B cell (primary cell): ENCODE measurements around the gene COL5A1.

Experiments used
- CTCF ChIP-seq: fragments of 200-600 bp; IDR thresholded peaks from one replicate; pipeline ENCODE4 v1.8.0; 2022; ENCODE audit warnings: antibody characterized with exemption, mild to moderate bottlenecking
- EZH2 ChIP-seq: IDR thresholded peaks from 2 replicates; pipeline ENCODE4 v1.6.1; 2012; ENCODE audit warnings: borderline replicate concordance, low read depth, mild to moderate bottlenecking, moderate library complexity, low read length; ENCODE audit not compliant: insufficient read depth, poor library complexity, severe bottlenecking

GRCh38 chr9:134730011-134730760 is 88.6 kb downstream of the COL5A1 start:
- TF ChIP-seq CTCF (no peak), EZH2 (no peak)
